Loucy (cell line): ENCODE data around the gene KPNB1.

Experiments used
- H2AFZ ChIP-seq: fragments of 200-600 bp; sonication (generic); 2 replicates; pipeline ENCODE4 v1.6.0; 2016; ENCODE audit warnings: antibody characterized with exemption, mild to moderate bottlenecking, low read length, moderate library complexity
- H3F3A ChIP-seq: fragments of 200-600 bp; 2 replicates; pipeline ENCODE4 v1.6.0; 2016; ENCODE audit warnings: antibody characterized with exemption, low read depth, mild to moderate bottlenecking
- H3K27me3 ChIP-seq: fragments of 200-600 bp; sonication (generic); 2 replicates; pipeline ENCODE4 v1.6.1; 2014; ENCODE audit warnings: low read length, mild to moderate bottlenecking; ENCODE audit not compliant: insufficient read depth, poor library complexity, severe bottlenecking
- H3K36me3 ChIP-seq: fragments of 200-600 bp; sonication (generic); 2 replicates; pipeline ENCODE4 v1.6.1; 2016; ENCODE audit warnings: low read length; ENCODE audit not compliant: insufficient read depth
- H3K4me1 ChIP-seq: fragments of 200-600 bp; sonication (generic); 2 replicates; pipeline ENCODE4 v1.5.1; 2014; ENCODE audit warnings: low read length, mild to moderate bottlenecking; ENCODE audit not compliant: insufficient read depth, poor library complexity, severe bottlenecking
- H3K4me2 ChIP-seq: fragments of 200-600 bp; sonication (generic); 2 replicates; pipeline ENCODE4 v1.6.0; 2014; ENCODE audit warnings: antibody characterized with exemption, low read length, low read depth, mild to moderate bottlenecking; ENCODE audit not compliant: poor library complexity, severe bottlenecking
- H3K4me3 ChIP-seq: fragments of 200-600 bp; sonication (generic); 2 replicates; pipeline ENCODE4 v1.5.1; 2014; ENCODE audit warnings: low read length, mild to moderate bottlenecking, mixed read lengths; ENCODE audit not compliant: poor library complexity, severe bottlenecking
- H3K79me2 ChIP-seq: fragments of 200-600 bp; sonication (generic); 2 replicates; pipeline ENCODE4 v1.6.1; 2014; ENCODE audit warnings: low read length; ENCODE audit not compliant: insufficient read depth
- H3K9ac ChIP-seq: fragments of 200-600 bp; sonication (generic); 2 replicates; pipeline ENCODE4 v1.6.0; 2014; ENCODE audit warnings: mild to moderate bottlenecking, low read depth, low read length, moderate library complexity; ENCODE audit not compliant: poor library complexity, severe bottlenecking
- H3K9me2 ChIP-seq: fragments of 200-600 bp; sonication (generic); replicated peaks from 2 replicates; pipeline ENCODE4 v1.6.1; 2016; ENCODE audit warnings: low read depth, low read length, mixed read lengths
- H3K9me3 ChIP-seq: fragments of 200-600 bp; sonication (generic); 2 replicates; pipeline ENCODE4 v1.6.1; 2014; ENCODE audit warnings: mild to moderate bottlenecking, antibody characterized with exemption, low read length, low read depth; ENCODE audit not compliant: insufficient read depth
- H4K20me1 ChIP-seq: fragments of 200-600 bp; sonication (generic); 2 replicates; pipeline ENCODE4 v1.6.0; 2014; ENCODE audit warnings: antibody characterized with exemption, low read length, mild to moderate bottlenecking; ENCODE audit not compliant: insufficient read depth, poor library complexity, severe bottlenecking
- CTCF ChIP-seq: fragments of 200-600 bp; sonication (generic); conservative IDR thresholded peaks from 2 replicates; pipeline ENCODE4 v1.5.1; 2014; ENCODE audit warnings: mild to moderate bottlenecking, antibody characterized with exemption, low read length
- EZH2phosphoT487 ChIP-seq: fragments of 200-600 bp; IDR thresholded peaks from 2 replicates; pipeline ENCODE4 v1.6.1; 2018; ENCODE audit warnings: antibody characterized with exemption, mild to moderate bottlenecking, moderate library complexity, borderline replicate concordance

The KPNB1 gene

DNA sequence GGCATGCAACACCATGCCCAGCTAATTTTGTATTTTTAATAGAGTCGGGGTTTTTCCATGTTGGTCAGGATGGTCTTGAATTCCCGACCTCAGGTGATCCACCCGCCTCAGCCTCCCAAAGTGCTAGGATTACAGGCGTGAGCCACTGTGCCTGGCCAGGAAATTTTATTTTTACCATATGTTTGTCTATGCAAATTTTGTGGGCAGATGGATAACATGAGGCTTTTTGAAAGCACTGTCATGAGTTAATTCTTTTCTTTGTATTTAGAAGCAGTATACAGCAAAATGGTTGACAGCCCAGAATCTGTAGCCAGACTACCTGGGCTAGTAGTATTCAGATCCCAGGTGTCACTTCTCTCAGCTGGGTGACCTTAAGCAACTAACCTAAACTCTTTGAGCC lies 8.5 kb upstream of the KPNB1 start:
- H3K9me2 ChIP-seq = no peaks in the 10 kb centered on the region
- no peaks in the 10 kb centered on the region for H3K27me3 ChIP-seq
- no peaks in the 10 kb centered on the region for H3K9me3 ChIP-seq
- peaks cover 5% of the 10 kb centered on the region for H3K4me1 ChIP-seq
- no peaks in the 10 kb centered on the region for H3K36me3 ChIP-seq
- no peak overlapping the region for H3K4me3 ChIP-seq
- no peak for TF ChIP-seq EZH2phosphoT487
- no peak for TF ChIP-seq CTCF
- H3K4me2 ChIP-seq = no peak overlapping the region
- H4K20me1 ChIP-seq = no peaks in the 10 kb centered on the region
- no peak overlapping the region for H2AFZ ChIP-seq
- no peak overlapping the region for H3K9ac ChIP-seq
- H3F3A ChIP-seq = no peaks in the 10 kb centered on the region
- H3K79me2 ChIP-seq = no peaks in the 10 kb centered on the region

DNA sequence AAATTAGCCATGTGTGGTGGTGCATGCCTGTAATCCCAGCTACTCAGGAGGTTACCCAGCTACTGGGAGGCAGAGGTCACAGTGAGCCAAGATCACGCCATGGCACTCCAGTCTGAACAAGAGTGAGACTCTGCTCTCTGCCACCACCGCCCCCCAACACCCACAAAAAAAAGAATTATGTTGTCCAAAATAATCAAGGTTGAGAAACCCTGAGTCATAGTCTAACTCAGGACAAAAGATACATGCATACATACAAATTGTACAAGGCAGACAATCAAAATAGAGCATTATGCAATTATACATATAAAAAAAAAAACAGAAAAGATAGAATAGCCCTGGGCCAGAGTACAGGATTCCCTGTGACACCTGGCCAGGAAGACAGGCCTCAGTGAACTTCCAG lies 6.6 kb upstream of the KPNB1 start:
- Histone ChIP-seq H3K9me2 (no peaks in the 10 kb centered on the region), H3F3A (no peaks in the 10 kb centered on the region), H4K20me1 (no peaks in the 10 kb centered on the region), H3K9me3 (no peaks in the 10 kb centered on the region), H3K4me3 (no peak overlapping the region), H3K79me2 (peaks cover 9% of the 10 kb centered on the region), H3K9ac (no peak overlapping the region), H3K27me3 (no peaks in the 10 kb centered on the region), H3K36me3 (no peaks in the 10 kb centered on the region), H3K4me2 (no peak overlapping the region), H2AFZ (no peak overlapping the region), H3K4me1 (peaks cover 4% of the 10 kb centered on the region)
- no peak for TF ChIP-seq CTCF
- no peak for TF ChIP-seq EZH2phosphoT487

- peaks cover 17% of the 10 kb centered on the region for H3K79me2 ChIP-seq
- H3K9me3 ChIP-seq = no peaks in the 10 kb centered on the region
- H3K4me1 ChIP-seq = peaks cover 12% of the 10 kb centered on the region
- no peak overlapping the region for H2AFZ ChIP-seq
- no peaks in the 10 kb centered on the region for H4K20me1 ChIP-seq
- no peaks in the 10 kb centered on the region for H3K27me3 ChIP-seq
- no peak overlapping the region for H3K4me3 ChIP-seq
- H3K9ac ChIP-seq = no peak overlapping the region
- no peaks in the 10 kb centered on the region for H3K36me3 ChIP-seq
- no peaks in the 10 kb centered on the region for H3F3A ChIP-seq
- no peak overlapping the region for H3K4me2 ChIP-seq
- H3K9me2 ChIP-seq = no peaks in the 10 kb centered on the region
- TF ChIP-seq CTCF = no peak
- no peak for TF ChIP-seq EZH2phosphoT487
Observed at GRCh38 chr17:47644324-47644723, 5.4 kb upstream of the KPNB1 start.
